Esophagus squamous epithelium (tissue), 5 donors: ENCODE measurements around the gene AHDC1. TPM values are rescaled to one million over a fixed set of nuclear protein-coding genes. Genes with fewer than 3 reads are reported as not detected.

ENCODE experiments used
- DNase-seq: peaks from one replicate; lab custom pipeline; 2025; lab: John Stamatoyannopoulos, UW
- H3K27ac ChIP-seq, 4 donors: fragments of 200-600 bp; sonication (generic); one replicate each; pipeline ENCODE4 v1.5.1; 2016 to 2019; ENCODE audit warnings: mild to moderate bottlenecking in 1 of 4
- H3K27me3 ChIP-seq, 4 donors: fragments of 200-600 bp; sonication (generic); 1 replicate in 3 of 4; 2 replicates in 1 of 4; pipeline versions ENCODE4 v1.5.1 to v1.6.0; 2017 to 2021; ENCODE audit warnings: antibody characterized with exemption in 1 of 4
- H3K36me3 ChIP-seq, 3 donors: fragments of 200-600 bp; sonication (generic); one replicate each; pipeline ENCODE4 v1.5.1; 2016 to 2019
- H3K4me1 ChIP-seq, 3 donors: fragments of 200-600 bp; sonication (generic); one replicate each; pipeline ENCODE4 v1.5.1; 2017 to 2019
- H3K4me3 ChIP-seq, 4 donors: fragments of 200-600 bp; sonication (generic); 1 replicate in 3 of 4; 2 replicates in 1 of 4; pipeline ENCODE4 v1.5.1; 2016 to 2019; ENCODE audit warnings: mild to moderate bottlenecking in 2 of 4, moderate library complexity in 1 of 4
- H3K9me3 ChIP-seq, 3 donors: fragments of 200-600 bp; sonication (generic); one replicate each; pipeline ENCODE4 v1.5.1; 2016 to 2019
- CTCF ChIP-seq, 6 experiments: fragments of 450-650 bp in 4 of 6; fragments of 200-600 bp in 2 of 6; sonication (generic) in 2 of 6; IDR thresholded peaks; one replicate each; pipeline ENCODE4 v1.5.1; 2016 to 2019; ENCODE audit warnings: antibody characterized with exemption in 6 of 6, mild to moderate bottlenecking in 4 of 6, moderate library complexity in 4 of 6
- POLR2A ChIP-seq, 4 donors: fragments of 450-650 bp; IDR thresholded peaks; one replicate each; pipeline ENCODE4 v1.6.1; 2017; ENCODE audit warnings: antibody characterized with exemption in 4 of 4, mild to moderate bottlenecking in 4 of 4, moderate library complexity in 3 of 4
- whole genome bisulfite sequencing, 2 donors: methylation state at CpG; one replicate each; pipeline ENCODE4 v1.1.5; 2018; 5-methylcytosine and 5-hydroxymethylcytosine counted together
- intact Hi-C: fragments of 100-400 bp; cut with DNase I; formaldehyde crosslinking; loops from one replicate; pipeline ENCODE4 v1.15.0; 2022
- total RNA-seq, 4 donors: library from RNA; depleted of rRNA; stranded (reverse); fragments of >200 nt; gene quantifications; one replicate each; pipeline ENCODE4 v1.1.0, GENCODE V29; 2016
- donor health status: DM: yes; HTN: yes; CAD: no.

Gene AHDC1
- total RNA-seq, 4 donors from 2014 or later: 22.2 to 112 (median 30.6) TPM

- intact Hi-C loops: no loop called here
- Histone ChIP-seq H3K27me3 (no peaks in the 10 kb centered on the region), H3K9me3 (no peaks in the 10 kb centered on the region), H3K36me3 (peaks cover 5 to 30% (median 12%) of the 10 kb centered on the region in 3 donors), H3K27ac (peak overlapping the region; percentile 90 to 99 (median 93)), H3K4me1 (peaks cover 39 to 91% (median 51%) of the 10 kb centered on the region in 3 donors), H3K4me3 (no peak overlapping the region)
- TF ChIP-seq POLR2A (IDR thresholded peaks at IDR 0.05) (peak in 1 of 4 donors; percentile 34), CTCF (IDR thresholded peaks at IDR 0.05) (no peak)
- 16 to 24% methylated on average over 2 of the region's 2 CpGs for WGBS, 2 donors
- no peak for DNase-seq
Measured at GRCh38 chr1:27535386-27535785, 68.6 kb downstream of the AHDC1 start.

- no peak for DNase-seq
- H3K36me3 ChIP-seq: peaks cover 5 to 30% (median 12%) of the 10 kb centered on the region in 3 donors
- H3K27ac ChIP-seq: peak overlapping the region in 3 of 4 donors; percentile 26 to 99 (median 96)
- intact Hi-C loops: no loop called here
- TF ChIP-seq POLR2A (IDR thresholded peaks at IDR 0.05): no peak
- TF ChIP-seq CTCF (IDR thresholded peaks at IDR 0.05): no peak
- no peak overlapping the region for H3K4me3 ChIP-seq
- no peaks in the 10 kb centered on the region for H3K27me3 ChIP-seq
- H3K4me1 ChIP-seq: peaks cover 41 to 91% (median 43%) of the 10 kb centered on the region in 3 donors
- no peaks in the 10 kb centered on the region for H3K9me3 ChIP-seq
- WGBS, 2 donors: 85 to 88% methylated on average over 14 of the region's 14 CpGs
Measured at GRCh38 chr1:27531959-27532685, 71.8 kb downstream of the AHDC1 start.

GRCh38 chr1:27530192-27530591 is 73.8 kb downstream of the AHDC1 start:
- Histone ChIP-seq H3K27ac (peak overlapping the region; percentile 18 to 99 (median 95)), H3K4me3 (no peak overlapping the region), H3K27me3 (no peaks in the 10 kb centered on the region), H3K36me3 (peaks cover 5 to 30% (median 12%) of the 10 kb centered on the region in 3 donors), H3K4me1 (peaks cover 43 to 91% (median 45%) of the 10 kb centered on the region in 3 donors), H3K9me3 (no peaks in the 10 kb centered on the region)
- no peak for DNase-seq
- TF ChIP-seq CTCF (IDR thresholded peaks at IDR 0.05) (no peak), POLR2A (IDR thresholded peaks at IDR 0.05) (no peak)
- intact Hi-C loops: no loop called here
- WGBS, 2 donors: 96 to 100% methylated on average over 10 of the region's 10 CpGs

- DNase-seq: no peak
- H3K9me3 ChIP-seq: no peaks in the 10 kb centered on the region
- TF ChIP-seq POLR2A (IDR thresholded peaks at IDR 0.05) (no peak), CTCF (IDR thresholded peaks at IDR 0.05) (no peak)
- H3K27me3 ChIP-seq: no peaks in the 10 kb centered on the region
- 66 to 83% methylated on average over 3 to 5 of the region's 5 CpGs for WGBS, 2 donors
- intact Hi-C loops: no loop called here
- H3K4me3 ChIP-seq: no peak overlapping the region
- H3K27ac ChIP-seq: peak overlapping the region; percentile 94 to 99 (median 96)
- peaks cover 5 to 26% (median 12%) of the 10 kb centered on the region in 3 donors for H3K36me3 ChIP-seq
- H3K4me1 ChIP-seq: peaks cover 46 to 91% (median 49%) of the 10 kb centered on the region in 3 donors
Measured at GRCh38 chr1:27529704-27530018, 74.3 kb downstream of the AHDC1 start.
